NCI-H1092 (cell line): ENCODE results near the gene ISG15.
"Not testable (repeated sequence)": the region's sequence is repeated elsewhere in the genome, so short reads cannot be mapped to it uniquely, and the experiment has no call there.

ENCODE experiments used
- DNase-seq: peaks from one replicate; lab custom pipeline; 2025; lab: John Stamatoyannopoulos, UW

Gene ISG15

GRCh38 chr1:1013922-1014648 lies 788 bp downstream of the ISG15 start:
- DNase-seq, result no peak

- no peak for DNase-seq
Measured at GRCh38 chr1:1014799-1015681, 1.7 kb downstream of the ISG15 start.

DNA sequence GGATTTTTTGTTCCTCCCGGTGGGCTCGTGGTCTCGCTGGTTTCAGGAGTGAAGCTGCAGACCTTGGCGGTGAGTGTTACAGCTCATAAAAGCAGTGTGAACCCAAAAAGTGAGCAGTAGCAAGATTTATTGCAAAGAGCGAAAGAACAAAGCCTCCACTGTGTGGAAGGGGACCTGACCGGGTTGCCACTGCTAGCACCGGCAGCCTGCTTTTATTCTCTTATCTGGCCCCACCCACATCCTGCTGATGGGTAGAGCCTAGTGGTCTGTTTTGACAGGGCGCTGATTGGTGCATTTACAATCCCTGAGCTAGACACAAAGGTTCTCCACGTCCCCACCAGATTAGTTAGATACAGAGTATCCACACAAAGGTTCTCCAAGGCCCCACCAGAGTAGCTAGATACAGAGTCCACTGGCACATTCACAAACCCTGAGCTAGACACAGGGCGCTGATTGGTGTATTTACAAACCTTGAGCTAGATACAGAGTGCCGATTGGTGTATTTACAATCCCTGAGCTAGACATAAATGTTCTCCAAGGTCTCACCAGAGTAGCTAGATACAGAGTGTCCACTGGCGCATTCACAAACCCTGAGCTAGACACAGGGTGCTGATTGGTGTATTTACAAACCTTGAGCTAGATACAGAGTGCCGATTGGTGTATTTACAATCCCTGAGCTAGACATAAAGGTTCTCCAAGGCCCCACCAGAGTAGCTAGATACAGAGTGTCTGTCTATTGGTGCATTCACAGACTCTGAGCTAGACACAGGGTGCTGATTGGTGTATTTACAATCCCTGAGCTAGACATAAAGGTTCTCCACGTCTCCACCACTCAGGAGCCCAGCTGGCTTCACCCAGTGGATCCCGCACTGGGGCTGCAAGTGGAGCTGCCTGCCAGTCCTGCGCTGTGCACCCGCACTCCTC lies 4.4 kb downstream of the ISG15 start:
- DNase-seq, result not testable (repeated sequence)

GRCh38 chr1:1018321-1018685 lies 5.0 kb downstream of the ISG15 start:
- DNase-seq, result not testable (repeated sequence)

DNA sequence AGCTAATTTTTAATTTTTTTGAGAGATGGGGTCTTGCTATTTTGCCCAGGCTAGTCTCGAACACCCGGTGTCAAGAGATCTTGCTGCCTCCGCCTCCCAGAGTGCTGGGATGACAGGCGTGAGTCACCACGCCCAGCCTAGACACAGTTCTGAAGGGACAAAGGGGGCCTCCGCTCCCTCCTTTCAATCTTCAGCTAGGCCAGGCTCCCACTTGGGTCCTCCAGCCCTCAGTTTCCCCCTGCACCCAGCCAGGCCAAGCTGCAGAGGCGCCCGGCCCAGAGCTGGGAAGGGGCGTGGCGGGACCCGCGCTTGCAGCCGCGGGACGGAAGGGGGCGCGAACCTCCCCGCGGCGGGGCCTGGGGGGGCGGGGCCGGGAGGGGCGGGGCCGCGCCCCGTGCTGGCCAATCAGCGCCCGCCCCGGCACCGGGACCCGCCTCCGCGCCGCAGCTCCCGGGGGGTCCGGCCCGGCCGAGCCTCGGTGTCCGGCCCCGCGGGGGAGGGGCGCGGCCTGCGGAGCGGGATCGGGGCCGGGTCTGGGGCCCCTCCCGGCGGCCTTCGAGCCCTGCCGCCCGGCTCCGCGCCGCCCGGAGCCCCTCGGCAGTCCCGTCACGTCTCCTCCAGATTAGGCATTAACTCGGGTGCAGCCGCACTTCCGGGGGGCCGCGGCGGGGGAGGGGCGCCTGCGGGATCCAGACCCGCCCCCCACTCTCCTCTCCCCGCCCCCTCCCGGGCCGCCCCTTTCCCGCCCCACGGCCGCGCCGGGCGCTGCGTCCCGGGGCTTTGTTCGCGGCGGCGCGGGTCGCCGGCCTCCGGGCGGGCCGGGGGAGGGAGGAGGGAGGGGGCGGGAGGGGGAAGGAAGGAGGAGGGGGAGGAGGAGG lies 6.1 kb downstream of the ISG15 start:
- DNase-seq, result no peak

GRCh38 chr1:1020000-1020404 lies 6.7 kb downstream of the ISG15 start, which contains the start of gene AGRN:
Gene AGRN, plus strand, starts transcription at chr1:1020120. Its CDS starts 53 bp downstream, at chr1:1020173.
- no peak for DNase-seq

- no peak for DNase-seq
Measured at GRCh38 chr1:1020415-1021009, 7.2 kb downstream of the ISG15 start.

- no peak for DNase-seq
Measured at GRCh38 chr1:1021010-1021919, 8.0 kb downstream of the ISG15 start.

DNA sequence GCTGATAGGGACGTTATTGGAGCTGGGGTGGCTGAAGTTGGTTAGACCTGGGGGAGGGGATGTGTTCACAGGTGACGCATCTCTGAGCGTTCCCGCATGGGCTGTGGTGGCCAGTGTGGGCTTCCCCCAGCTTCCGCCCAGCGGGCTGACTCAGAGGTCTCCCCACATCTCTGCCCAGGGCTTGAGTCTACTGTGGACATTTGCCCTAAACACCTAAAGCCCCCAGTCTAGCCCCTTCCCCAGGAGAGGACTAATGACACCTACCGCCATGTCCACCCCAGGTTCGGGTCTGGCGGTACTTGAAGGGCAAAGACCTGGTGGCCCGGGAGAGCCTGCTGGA lies 8.6 kb downstream of the ISG15 start:
- DNase-seq, result no peak

DNA sequence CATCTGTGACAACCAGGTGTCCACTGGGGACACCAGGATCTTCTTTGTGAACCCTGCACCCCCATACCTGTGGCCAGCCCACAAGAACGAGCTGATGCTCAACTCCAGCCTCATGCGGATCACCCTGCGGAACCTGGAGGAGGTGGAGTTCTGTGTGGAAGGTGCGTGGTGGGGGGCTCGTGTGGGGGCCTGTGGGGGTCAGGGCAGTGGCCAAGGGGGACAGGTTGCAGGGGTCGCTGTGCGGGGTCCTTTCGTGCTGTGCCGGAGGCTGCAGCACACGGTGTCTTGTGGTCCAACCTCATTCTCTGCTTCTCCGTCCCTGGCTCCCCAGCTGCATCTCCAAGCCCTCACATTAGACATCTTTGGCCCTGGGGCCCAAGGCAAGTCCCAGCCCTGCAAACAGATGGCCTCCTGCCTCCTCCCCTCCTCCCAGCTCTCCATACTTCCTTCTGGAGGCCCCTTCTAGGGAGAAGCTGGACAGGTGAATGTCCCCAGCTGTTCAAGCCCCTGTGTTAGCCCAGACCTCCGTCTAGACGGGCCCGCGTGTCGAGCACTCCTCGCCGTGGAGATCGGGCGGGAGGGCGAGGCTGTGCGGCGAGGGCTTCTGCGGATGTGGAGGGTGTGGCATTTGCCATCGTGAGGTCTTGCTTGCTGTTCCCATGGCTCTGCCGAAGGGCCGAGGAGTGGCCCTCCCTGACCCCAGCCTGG lies 9.2 kb downstream of the ISG15 start:
- no peak for DNase-seq

DNA sequence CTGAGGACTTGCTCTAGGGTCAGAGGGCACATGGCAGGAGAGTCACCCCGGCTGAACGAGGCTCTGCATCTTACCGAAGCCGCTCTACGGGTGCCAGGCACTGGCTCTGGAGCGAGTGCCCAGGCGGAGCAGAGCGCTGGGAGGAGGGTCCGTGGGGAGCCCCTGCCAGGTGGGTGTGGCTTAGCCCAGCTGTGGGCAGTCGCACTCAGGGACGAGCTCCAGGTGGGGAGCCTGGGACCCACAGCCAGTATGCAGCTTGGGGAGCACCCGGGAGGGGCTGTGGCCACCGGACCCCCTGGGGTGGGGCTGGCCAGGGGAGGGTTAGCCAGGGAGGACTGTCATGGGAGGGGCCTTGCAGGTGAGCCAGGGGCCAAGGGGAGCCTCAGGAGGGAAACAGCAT lies 10.4 kb downstream of the ISG15 start:
- no peak for DNase-seq

DNA sequence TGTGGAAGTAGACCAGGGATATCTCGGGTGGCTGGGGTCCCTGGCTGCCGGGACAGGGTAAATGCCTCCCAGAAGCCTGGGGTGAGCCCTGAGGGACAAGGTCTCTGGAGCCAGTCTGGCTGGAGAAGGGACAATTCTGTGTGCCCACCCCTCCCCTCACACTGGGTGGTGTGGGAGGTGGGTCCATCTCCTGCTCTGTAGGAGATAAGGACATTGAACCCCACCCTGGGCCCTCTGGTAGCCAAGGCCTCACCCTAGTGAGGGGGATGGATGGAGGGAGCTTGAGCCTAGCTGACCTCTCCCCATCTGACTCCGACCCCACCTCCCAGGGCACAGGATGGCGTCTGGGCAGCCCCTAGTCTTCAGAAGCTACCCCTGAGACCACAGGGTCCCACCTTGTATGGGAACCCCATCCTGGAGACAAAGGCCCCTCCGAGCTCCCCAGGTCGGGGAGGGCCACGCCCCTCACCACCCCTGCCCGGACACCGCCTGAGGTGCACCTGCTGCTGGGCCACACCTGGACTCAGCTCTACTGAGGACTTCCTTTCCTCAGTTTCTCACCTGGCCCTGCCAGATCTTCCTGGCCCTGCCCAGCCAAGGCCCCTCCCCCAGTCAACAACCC lies 11.0 kb downstream of the ISG15 start:
- DNase-seq, result no peak

DNA sequence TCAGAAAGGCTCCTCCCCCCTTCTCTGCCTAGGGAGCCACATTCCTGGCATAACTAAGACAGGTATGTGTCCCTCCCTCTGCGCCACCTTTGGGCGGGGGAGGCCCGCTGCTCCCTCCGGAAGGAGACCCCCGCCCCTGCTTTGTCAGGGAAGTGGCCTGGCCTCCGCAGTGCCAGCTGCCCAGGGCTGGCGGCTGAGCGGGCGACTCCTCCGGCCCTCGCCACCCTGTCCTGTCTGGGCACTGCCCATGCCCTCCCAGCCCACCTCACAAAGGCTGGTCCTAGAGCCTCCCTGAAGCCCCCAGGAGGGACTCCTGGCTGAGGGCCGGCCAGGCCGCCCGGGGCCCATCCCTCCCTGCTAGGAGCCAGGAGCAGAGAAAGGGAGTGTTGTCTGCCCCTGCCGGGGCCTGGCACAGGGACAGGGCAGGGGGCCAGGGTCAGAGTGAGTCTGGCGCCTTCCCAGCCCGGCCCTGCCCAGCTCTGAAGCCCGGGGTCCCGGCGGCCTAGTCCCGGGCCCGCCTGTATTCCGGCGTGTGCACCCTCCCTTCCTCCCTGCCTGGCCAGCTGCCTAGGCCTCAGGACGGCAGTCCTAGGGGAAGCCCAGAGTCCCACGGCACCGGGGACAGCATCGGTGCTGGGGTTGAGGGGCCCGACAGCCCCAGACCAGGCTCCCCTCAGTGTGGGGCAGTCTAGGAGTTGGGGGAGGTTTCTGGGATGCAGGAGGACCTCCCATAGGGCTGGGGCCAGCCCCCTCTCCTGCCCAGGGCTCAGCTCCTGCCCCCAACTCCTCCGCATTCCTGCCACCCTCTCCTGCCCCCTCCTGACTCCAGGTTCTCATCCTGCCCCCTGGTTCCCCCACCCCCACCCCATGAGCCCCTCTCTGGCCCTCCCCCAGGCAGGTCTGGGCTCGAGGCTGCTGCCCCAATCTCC lies 11.7 kb downstream of the ISG15 start:
- DNase-seq, result no peak

DNA sequence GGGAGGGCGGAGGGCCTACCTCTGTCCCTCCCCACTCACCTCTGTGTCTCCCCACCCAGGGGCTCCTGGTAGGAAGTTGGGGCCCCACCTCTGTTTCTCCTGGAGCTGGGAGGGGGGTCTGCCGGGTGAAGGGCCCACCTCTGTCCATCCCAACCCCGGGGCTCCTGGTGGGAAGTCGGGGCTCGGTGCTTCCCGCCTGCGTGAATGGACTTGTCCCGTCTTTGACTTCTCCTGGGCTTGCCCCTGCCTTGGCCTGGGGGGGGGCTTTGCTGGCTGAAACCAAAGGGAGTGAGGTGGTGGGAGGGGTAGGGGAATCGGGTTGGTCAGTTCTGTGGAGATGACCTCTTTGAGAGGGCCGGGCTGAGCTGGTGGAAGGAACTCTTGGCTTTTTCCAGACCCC lies 12.4 kb downstream of the ISG15 start:
- no peak for DNase-seq

DNA sequence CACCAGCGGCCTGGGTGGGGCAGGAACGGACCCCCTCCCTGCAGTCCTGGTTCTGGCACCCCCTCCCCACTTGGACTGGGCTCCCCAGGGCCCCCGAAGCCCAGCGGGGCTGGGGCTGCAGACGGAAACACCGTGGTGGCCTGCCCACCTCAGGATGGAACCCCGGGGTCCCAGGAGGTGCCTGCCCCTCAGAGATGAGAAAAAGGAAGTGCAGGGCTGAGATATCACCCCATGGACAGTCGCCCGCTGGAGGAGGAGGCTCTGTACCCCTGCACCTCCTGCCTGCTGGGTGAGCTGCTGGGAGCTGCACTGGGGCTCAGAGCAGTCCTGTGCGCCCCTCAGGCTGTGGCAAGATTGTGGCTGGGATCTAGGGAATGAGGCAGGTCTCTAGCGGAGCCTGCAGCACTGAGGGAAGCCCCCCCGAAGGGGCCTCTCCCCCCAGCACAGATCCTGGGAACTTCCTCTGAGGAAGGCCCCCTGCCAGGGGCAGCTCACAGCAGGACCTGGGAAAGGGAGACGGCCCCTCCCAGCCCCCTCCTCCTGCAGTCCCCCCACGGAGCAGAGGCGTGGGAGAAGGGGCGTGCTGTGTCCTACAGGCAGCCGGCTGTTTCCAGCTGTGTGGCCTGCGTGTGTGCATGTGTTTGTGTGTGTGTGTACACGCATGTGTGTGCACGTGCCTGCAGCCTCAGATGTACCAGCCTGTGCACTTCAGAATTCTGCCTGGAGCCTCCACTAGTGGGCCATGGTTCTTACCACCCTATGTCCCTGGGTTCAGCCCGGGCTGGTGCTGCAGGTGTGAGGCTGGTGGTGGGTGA lies 13.5 kb downstream of the ISG15 start:
- DNase-seq, result no peak

GRCh38 chr1:1027791-1028190 lies 14.5 kb downstream of the ISG15 start:
- no peak for DNase-seq
